GM21723 (cell line): ENCODE data around the gene ZDHHC24.
"Not testable (repeated sequence)": the region's sequence is repeated elsewhere in the genome, so short reads cannot be mapped to it uniquely, and the experiment has no call there.

Experiments used
- ATAC-seq: cut with Tn5 transposase; IDR thresholded peaks from one replicate; pipeline ENCODE4 v1.9.1; 2021; ENCODE audit warnings: mild to moderate bottlenecking, moderate library complexity; ENCODE audit not compliant: unreplicated experiment

ZDHHC24 gene

DNA sequence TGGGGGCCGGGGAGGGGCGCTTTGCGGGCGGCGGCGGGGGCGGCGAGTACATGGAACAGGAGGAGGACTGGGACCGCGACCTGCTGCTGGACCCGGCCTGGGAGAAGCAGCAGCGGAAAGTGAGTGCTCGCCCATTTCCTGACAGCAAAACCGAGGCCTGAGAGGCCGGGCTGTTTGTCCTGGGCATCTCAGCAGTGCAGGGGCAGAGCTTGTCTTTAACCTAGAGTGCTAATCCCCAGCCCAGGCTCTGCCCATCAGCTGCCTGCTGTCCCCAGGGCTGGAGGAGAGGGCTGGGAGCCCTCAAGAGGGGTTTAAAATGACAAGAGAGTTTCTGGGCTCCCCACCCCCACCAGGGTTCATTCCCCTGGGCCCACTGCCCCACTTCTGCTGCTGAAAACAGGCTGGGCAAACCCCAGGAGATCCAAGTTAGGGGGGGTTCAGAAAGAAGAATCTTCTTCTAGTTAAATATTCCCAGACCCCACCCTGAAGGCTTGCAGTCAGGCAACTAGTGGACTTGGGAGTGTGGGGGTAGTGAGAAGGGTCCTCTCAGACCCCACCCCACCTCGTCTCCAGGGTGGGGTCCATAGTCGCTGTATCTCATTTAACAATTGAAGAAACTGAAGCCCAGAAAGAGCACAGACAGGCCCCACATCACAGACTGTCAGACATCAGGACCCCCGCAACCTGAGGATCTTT lies 1.3 kb upstream of the ZDHHC24 start:
- ATAC-seq, result no peak

DNA sequence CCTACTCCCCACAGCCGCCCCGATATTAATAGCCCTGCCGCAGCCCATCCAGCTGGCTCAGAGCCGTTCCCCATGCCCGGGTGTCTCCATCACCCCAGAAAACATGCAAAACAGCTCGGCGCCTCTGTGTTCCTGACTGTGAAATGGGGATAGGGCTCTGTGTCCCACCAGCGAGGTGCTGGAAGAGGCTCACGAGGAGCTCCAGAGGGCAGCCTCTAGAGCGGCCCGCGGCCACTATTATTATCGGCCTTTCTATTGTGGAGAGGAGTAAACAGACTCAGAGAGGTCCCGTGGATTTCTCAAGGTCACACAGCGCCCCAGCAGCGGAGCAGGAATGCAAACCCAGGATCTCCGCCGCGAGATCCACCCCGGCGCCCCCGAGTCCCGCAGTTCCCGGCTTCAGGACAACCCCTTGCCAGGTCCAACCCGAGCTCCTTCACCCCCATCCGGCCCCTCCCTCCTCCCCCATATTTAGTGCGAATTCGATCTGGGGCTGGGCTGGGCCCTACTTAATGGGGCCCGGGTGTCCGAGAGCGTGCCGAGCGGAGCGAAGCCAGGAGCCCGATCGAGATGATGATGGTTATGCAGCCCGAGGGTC lies 619 bp upstream of the ZDHHC24 start, which contains the start of gene ACTN3:
Gene ACTN3 (plus strand): TSS at position 536 of the 598 bp plus-strand sequence. CDS start 35 bp downstream, at position 571.
- peak; percentile 3 for ATAC-seq

DNA sequence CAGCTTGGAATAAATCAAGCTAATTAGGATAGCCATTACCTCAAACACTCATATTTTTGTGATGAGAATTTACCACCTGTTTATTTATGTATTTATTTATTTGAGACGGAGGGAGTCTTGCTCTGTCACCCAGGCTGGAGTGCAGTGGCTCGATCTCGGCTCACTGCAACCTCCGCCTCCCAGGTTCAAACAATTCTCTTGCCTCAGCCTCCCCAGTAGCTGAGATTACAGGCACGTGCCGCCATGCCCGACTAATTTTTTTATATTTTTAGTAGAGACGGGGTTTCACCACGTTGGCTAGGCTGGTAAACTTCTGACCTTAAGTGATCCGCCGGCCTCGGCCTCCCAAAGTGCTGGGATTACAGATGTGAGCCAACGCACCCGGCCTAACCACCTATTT lies 896 bp downstream of the ZDHHC24 start:
- not testable (repeated sequence) for ATAC-seq

DNA sequence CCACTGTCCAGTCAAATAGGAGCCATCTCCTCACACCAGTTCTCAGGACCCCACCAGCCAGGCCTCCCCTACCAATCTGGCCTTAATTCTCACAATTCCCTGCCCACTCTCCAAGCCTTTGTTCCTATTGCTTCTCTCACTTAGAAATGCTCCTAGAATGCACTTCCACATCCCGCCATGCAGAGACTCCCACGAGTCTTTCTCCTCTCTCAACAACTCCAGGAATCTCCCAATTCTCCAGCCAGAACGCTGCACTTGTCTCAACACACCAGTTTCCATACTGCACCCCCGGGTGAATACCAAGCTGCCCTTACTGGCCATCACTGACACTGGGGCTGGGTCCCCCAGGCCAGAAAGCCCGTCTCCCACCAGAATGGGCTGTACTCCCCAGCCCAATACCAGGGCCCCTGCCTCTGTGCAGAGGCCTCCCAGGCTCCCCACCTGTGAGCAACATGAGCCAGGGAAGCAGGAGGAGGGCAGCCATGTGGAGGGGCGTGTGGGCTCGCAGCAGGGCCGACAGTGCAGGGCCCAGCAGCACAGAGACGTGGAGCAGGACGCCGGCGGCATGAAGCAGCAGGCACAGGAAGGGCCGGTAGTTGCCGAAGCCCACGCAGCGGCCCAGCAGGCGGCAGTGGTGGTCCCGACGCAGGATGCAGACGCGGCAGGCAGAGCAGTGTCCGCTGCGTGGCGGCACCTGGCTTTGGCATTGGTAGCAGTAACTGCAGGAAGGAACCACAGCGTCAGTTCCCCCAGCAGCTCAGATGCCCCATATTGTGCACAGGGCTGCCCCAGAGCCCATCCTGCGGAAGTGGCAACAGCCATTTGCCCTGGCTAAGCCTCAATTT lies 2.4 kb downstream of the ZDHHC24 start:
- no peak for ATAC-seq

DNA sequence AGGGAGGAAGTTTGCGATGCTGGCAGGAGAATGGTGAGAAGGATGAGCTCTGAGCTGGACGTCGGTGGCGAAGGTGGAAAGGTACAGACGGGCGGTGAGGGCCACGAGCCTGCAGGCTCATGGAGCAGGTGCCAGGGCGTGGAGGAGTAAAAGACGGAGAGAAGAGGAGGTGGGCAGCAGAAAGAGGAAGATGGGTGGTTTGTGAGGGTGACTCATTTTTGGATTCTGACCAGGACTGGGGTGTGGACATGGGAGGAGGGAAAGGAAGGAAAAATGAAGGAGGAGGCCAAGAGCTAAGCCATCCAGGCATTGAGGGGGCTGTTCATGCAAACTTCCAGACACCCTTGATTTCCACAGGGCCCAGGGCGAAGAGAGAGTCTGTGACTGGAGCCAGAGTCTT lies 3.5 kb downstream of the ZDHHC24 start:
- ATAC-seq, result no peak

DNA sequence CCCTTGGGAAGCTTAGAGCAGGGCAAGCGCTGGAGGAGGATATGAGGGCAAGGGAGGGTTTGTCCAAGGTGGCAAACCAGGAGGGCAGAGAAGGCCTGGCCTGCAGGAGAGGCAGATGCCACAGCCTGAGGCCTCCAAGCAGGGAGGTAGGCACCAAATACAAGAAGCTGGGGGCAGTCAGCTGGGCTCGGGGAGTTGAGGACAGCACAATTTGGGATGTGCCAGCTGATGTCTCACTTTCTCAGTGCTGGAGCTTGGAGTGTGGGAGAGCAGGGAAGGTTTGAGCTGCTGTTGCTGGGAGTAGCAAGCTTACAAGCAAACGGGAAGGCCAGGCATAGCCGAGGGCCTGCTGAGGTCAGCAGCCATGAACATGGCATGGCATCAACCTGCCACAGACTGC lies 4.0 kb downstream of the ZDHHC24 start:
- no peak for ATAC-seq

DNA sequence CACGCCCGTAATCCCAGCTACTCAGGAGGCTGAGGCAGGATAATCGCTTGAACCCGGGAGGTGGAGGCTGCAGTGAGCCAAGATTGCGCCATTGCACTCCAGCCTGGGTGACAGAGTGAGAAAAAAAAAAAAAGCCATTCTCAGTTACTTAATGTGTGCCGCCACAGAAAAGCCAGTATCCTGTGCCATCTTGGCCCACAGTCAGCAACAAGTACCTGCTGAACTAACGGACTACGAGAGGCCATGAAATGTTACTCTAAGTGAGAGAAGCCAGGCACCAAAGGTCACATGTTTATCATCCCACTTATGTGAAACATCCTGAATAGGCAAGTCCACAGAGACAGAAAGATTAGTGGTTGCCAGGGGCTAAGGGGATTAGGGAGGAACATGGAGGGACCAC lies 5.2 kb downstream of the ZDHHC24 start:
- ATAC-seq, result not testable (repeated sequence)

DNA sequence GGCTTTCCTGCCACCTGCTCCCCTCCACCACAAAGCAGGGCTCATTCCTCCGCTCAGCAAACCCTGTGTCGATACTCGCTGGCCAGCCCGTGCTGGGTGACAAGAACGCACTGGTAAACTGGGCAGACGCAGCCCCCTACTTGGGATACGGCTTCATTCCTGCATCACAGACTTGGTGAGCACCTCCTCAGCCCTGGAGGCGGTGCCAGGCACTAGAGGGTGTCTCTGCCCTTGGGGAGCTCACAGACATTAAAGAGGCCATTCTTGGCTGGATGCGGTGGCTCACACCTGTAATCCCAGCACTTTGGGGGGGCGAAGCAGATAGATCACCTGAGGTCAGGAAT lies 6.0 kb downstream of the ZDHHC24 start:
- ATAC-seq, result no peak

DNA sequence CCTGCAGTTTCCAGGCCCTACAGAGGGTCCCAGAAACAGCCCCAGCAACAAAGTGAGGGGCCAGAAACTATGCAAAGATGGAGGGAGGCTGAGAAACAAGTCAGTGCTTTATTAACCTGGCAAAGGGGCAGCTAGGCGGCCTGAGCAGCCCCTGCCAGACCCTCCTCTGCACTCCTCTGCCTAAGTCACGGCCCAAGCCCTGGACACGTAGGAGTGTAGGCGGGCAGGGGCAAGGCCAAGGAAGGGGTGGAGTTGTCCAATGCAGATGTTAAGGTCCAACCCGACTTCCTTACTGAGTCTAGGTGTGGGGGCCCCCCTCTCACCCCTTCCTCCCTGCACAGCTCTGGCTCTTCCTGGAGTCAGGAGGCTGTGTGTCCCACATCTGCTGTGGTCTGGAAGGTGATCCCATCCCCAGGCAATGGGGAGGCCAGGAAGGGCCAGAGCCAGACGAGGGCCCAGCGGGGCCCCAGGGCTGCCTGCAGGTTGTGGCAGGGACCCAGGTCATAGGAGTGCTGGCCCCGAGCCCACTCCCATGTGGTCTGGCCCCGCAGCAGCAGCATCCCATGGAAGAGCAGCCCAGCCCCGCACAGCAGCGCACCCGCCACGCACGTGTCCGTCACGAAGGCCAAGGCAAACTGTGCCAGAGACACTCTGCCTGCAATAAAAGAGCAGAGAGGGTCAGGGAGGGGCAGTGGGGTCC lies 6.5 kb downstream of the ZDHHC24 start:
- ATAC-seq, result no peak

DNA sequence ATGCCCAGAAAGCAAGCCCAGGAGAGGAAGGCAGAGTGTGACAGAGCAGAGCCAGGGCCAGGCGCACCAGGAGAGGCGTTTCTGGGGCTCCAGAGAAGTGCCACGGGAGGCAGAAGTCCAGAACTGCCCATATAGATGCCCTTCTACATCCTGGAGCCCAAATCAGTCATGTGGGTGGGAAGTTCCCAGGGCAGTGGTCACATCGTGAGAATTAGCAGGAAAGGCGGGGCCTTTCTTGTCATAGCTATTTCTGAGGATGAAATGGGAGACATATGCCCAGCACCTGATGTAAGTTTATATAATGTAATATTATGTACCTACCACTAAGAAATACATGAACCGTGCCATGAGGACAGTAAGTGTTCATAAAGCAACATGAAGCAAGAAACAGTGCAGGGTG lies 13.1 kb downstream of the ZDHHC24 start:
- ATAC-seq, result no peak

DNA sequence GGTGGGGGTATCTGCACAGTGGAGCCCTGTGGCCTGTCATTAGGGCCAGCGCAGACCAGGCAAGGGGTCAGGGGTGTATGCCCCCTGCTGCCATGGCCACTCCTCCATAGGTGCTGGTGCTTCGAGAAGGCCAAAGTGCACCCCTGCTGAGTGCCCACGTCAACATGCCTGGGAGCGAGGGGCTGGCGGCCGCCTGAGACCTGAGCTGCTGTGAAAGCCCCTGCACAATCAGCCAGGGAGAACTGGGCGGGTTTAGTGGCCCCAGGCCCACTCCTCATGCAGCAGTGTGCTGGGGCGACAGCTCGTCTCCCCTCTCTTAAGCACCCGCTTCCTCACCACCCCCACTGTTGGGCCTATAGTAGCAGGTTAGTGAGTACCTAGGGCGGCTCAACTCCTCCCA lies 14.0 kb downstream of the ZDHHC24 start:
- ATAC-seq, result no peak

DNA sequence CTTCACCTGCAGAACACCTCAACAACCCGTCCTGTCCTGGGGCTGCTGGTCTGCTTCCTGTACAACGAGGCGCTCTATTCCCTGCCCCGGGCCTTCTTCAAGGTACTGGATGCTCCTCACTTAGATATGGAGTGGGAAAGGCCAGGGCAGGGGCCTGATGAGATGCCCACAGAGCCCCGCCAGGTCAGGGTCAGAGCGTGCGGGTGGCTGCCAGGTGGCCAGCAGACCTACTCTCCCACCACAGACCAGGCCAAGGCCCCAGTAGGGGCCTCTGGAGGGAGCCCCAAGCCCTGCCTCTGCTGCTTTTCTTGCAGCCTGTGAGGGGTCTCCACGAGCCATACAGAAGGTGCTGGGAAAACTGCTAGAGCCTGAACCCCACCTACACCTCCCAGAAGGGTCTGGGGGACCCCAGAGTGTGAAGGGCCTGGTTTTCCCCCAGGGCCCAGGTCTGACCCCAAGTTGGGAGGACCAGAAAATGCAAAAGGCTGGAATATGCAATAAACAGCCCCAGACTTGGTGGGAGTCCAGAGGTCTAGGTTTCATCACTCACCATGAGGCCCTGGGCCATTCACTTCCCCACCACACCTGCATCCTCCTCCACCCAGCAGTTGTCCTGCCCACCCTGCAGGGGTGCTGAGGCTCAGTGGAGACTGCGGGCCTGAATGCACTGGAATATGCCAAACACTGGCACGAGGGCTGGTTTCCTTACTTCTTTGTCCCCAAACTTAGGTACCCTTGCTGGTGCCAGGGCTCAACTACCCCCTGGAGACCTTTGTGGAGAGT lies 14.7 kb downstream of the ZDHHC24 start:
- ATAC-seq, result no peak

DNA sequence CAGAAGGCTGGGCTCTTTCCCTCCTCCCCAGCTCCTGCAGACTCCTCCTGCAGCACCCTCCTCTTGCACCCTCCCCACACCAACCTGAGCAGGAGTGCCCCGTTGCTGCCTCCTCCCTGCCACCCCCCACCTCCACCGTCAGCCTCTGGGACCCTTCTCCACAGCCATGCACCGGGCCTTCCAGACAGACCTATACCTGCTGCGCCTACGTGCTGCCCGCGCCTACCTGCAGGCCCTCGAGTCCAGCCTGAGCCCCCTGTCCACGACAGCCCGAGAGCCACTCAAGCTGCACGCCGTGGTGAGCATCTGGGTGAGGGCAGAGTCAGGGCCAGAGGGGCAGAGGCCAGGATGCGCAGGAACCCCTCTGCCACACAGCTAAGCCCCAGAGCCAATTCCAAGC lies 16.2 kb downstream of the ZDHHC24 start:
- ATAC-seq, result no peak

DNA sequence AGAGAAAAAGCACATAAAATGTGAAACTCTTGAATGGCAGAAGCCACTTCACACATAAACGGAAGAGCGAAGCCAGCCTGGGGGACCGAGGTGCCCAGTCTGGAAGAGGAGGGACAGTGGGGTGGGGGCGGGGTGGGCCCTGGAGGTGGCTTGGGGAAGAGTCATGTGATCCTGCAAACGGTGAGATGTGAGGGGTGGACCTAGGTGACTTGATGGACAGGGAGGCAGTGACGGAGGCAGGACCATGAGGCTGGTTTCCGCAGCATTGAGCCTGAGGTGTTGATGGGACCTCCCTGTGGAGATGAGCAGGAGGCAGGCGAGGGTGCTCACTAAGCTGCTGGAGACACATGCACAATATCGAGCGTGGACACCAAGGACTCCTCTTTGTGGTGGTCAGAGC lies 16.8 kb downstream of the ZDHHC24 start:
- no peak for ATAC-seq

DNA sequence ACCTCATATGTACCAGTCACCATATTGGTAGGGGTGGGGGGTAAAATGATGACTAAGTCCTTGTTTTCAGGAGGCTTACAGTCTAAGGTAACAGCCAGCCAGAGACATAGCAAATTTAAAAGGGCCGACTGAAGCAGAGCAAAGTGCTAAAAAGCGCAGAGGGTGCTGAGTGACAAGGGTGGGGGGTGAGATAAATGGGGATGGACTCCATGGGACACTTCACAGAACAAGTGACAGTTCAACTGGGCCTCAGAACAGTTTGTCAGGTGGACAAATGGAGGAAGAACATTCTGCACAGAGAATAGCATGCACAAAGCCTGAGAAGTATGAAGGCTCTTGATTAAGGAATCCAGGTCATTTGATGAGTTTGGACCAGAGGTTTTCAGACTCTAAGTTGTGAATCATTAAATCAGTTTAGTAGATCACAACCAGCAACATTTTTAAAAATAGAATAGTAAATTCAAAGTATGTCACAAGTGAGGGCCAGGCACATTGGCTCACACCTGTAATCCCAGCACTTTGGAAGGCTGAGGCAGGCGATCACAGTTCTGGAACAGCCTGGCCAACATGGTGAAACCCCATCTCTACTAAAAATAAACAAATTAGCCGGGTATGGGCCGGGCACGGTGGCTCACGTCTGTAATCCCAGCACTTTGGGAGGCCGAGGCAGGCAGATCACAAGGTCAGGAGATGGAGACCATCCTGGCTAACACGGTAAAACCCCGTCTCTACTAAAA lies 21.4 kb downstream of the ZDHHC24 start:
- ATAC-seq, result no peak

DNA sequence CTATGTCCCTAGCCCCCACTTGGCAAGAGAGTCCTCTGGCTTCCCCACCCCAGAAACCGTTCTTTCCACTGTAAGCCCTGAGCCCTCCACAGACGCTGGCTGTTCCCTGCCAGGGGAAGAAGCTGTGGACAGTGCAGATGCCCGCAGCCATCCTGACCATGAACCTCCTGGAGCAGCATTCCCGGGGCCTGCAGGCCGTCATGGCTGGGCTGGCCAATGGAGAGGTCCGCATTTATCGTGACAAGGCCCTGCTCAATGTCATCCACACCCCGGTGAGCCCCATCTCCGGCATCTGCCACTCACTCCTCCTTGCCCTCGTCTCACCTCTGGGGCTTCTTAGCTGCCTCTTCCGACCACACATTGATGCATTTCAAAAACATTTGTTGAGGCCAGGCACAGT lies 22.2 kb downstream of the ZDHHC24 start:
- ATAC-seq, result no peak

DNA sequence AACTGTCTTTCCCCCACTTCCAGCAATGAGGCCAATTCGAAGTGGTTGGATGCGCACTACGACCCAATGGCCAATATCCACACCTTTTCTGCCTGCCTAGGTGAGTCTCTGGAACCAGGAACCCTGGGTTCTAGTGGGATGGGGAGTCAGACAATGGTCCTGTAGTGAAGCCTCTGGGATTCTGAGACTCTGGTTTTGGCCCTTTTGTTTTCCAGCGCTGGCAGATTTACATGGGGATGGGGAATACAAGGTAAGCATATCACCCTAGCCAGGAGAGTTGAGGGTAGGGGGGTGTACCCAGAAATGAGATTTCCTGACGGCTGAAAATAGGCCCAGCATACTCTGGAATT lies 34.9 kb downstream of the ZDHHC24 start:
- ATAC-seq, result no peak

DNA sequence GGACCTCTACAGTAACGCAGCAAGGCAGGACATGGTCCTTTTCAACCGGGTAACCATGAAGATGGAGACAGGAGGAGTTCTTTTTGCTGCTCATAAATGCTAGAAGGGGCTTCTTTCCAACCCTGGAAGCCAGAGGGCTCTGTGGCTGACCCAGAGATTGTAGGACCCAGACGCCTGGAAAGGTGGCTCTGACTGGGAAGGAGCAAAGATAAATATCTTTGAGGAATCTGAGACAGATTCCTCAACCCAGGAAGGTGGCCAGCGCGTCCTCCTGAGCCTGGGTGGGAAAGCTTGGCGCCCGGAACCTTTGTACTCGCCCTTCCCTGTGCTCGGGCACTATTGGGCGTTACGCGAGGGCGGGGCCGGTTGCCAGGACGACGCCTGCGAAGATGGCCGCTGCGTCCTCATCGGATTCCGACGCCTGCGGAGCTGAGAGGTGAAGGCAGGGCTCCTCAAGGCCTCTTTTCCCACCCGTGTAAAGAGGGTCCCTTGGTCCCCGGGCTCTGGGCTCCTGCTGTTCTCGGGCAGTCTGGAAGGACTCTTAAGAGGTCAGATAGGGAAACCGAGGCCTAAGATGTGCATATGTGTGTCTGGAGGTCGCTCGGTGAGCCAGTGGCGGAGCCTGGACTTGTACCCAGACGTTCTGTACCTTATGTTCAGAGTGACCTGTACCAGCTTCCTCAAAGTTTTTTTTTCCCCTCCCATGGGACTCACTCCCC lies 35.4 kb downstream of the ZDHHC24 start, which contains the start of gene BBS1:
Gene BBS1 (plus strand): TSS at position 365 of the 719 bp plus-strand sequence. CDS start 25 bp downstream, at position 390.
- ATAC-seq, result peak; percentile 91

DNA sequence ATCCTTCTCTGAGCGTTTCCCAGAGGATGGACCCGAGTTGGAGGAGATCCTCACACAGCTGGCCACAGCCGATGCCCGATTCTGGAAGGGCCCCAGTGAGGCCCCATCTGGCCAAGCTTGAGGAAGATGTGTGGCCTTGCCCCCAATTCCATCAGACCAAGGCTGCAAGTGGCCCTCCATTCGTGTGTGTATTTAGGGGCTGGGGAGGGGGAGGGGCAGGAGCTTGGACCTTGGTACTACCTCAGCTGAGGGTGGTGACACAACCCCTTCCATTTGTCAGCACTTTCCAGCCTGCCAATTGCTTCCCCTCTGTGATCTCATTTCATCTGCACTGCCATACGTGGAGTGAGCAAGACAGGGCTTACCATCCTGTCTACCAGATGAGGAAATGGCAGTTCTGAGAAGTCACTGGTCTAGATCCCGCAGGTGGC lies 36.7 kb downstream of the ZDHHC24 start:
- no peak for ATAC-seq
